ENCODE measurements around the gene EPN1. TPM values are rescaled to one million over a fixed set of nuclear protein-coding genes. Genes with fewer than 3 reads are reported as not detected.

The EPN1 gene
- total and polyA plus RNA-seq, 2 of the 8 experiments (the other 6 are each of a cell fraction or from before 2014, with no cell fraction given) = 49.6 to 200 TPM

DNA sequence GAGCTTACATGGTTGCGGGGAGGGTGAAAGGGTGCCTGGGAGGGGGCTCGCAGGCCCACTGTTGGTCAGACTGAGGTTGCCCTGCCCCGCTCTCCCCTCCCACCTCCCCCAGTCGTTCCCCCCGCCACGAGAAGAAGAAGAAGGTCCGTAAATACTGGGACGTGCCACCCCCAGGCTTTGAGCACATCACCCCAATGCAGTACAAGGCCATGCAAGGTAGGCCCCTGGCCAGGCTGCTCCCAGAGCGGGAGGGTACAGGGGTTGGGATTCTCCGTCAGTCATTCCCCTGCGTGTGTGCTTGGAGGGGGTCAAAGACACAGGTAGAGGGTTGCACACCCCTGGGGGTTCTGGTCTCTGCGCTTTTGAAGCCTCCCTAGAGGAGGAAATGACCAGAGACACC, 14.6 kb upstream of the EPN1 start:
- Histone ChIP-seq H2BK15ac (ENCODE audit: low read length) (no peak overlapping the region), H3K9me3 (ENCODE audit: insufficient read depth in 2 of 2, low read depth in 1 of 2, low read length in 1 of 2) (no peaks in the 10 kb centered on the region), H3K23me2 (ENCODE audit: low read depth, low read length) (peaks cover 11% of the 10 kb centered on the region), H3K4me3 (ENCODE audit: extremely low read depth in 1 of 4, insufficient read depth in 2 of 4, low read depth in 3 of 4, low read length in 4 of 4) (no peak overlapping the region), H2AK5ac (ENCODE audit: low read depth, low read length) (no peak overlapping the region), H3K56ac (replicated peaks; ENCODE audit: insufficient read length, low read depth, low read length) (no peak overlapping the region), H3K18ac (ENCODE audit: extremely low read depth, low read length) (no peak overlapping the region), H4K20me1 (replicated peaks in 1 of 2; ENCODE audit: control insufficient read depth in 1 of 2, insufficient read depth in 2 of 2, low read length in 2 of 2) (peaks cover 37 to 45% of the 10 kb centered on the region in 2 experiments), H2BK120ac (replicated peaks; ENCODE audit: low read depth, low read length) (no peak overlapping the region), H3K14ac (ENCODE audit: insufficient read length) (no peak overlapping the region), H3K9ac (replicated peaks in 1 of 4; ENCODE audit: extremely low read depth in 1 of 4, low read depth in 3 of 4, low read length in 3 of 4) (no peak overlapping the region), H4K8ac (ENCODE audit: extremely low read depth, insufficient read depth, low read length) (peak overlapping the region; percentile 20; the same call in 1 of the 2 replicates), H3K4me1 (replicated peaks in 1 of 4; ENCODE audit: control insufficient read depth in 3 of 4, insufficient read depth in 4 of 4, low read length in 3 of 4) (peaks cover 3 to 16% (median 10%) of the 10 kb centered on the region in 4 experiments; a peak in 6 of 7 replicates), H3K4ac (replicated peaks; ENCODE audit: insufficient read length, low read depth, low read length) (no peak overlapping the region), H2BK5ac (ENCODE audit: low read depth, low read length) (no peak overlapping the region), H2AFZ (ENCODE audit: low read length) (no peak overlapping the region), H3K4me2 (ENCODE audit: insufficient read depth in 1 of 2, low read depth in 2 of 2, low read length in 2 of 2) (no peak overlapping the region), H3K27me3 (replicated peaks in 1 of 4; ENCODE audit: control insufficient read depth in 3 of 4, extremely low read depth in 1 of 4, insufficient read depth in 3 of 4, low read length in 3 of 4) (no peaks in the 10 kb centered on the region), H4K91ac (replicated peaks; ENCODE audit: insufficient read length, low read length) (no peak overlapping the region), H3K23ac (ENCODE audit: insufficient read length) (no peak overlapping the region), H2BK20ac (ENCODE audit: low read length) (no peak overlapping the region), H4K5ac (ENCODE audit: insufficient read length, low read depth, low read length) (no peak overlapping the region), H3K79me2 (ENCODE audit: control insufficient read depth in 1 of 2, insufficient read depth in 2 of 2, low read length in 2 of 2) (peaks cover 48 to 88% of the 10 kb centered on the region in 2 experiments), H3K27ac (ENCODE audit: low read depth, low read length) (no peak overlapping the region), H3K79me1 (ENCODE audit: low read depth, low read length) (peaks cover 10% of the 10 kb centered on the region; the same call in 1 of the 2 replicates), H3K36me3 (ENCODE audit: control insufficient read depth in 2 of 4, insufficient read depth in 4 of 4, low read length in 3 of 4) (peaks cover 29 to 50% (median 41%) of the 10 kb centered on the region in 4 experiments), H2BK12ac (ENCODE audit: low read depth, low read length) (no peak overlapping the region)
- WGBS, 2 experiments (ENCODE audit: extremely low coverage in 1 of 2, insufficient coverage in 1 of 2, insufficient read length in 1 of 2, insufficient replicate concordance in 2 of 2, low coverage in 1 of 2, low lambda C conversion rate in 2 of 2, missing lambda C conversion rate in 1 of 2) = 86% methylated on average over 6 of the region's 12 CpGs; no CpG with 5 or more reads in 1 of the 2 experiments
- DNase-seq (ENCODE audit: low read depth in 1 of 2, low spot score in 2 of 2) (no peak), FAIRE-seq (no peak)
- ChIA-PET CTCF (ENCODE audit: partially characterized antibody) (interaction anchor here (1.9 kb wide), 1 partner anchor 11 kb away, joined by 9 read pairs; no protein-coding TSS in a partner anchor), POLR2A (ENCODE audit: partially characterized antibody) (interaction anchor here (0.8 to 5.8 kb wide), 2 partner anchors 9 to 13 kb away, joined by 4 to 75 read pairs; partner anchors contain the start of gene CCDC106)
- no peak for TF ChIP-seq JUND (IDR thresholded peaks at IDR 0.05; ENCODE audit: low read length)
- TF ChIP-seq POLR2A (IDR thresholded peaks at IDR 0.05; ENCODE audit: control extremely low read depth in 1 of 2, low read depth in 2 of 2, low read length in 2 of 2) = no peak
- TF ChIP-seq CEBPB (IDR thresholded peaks at IDR 0.05; ENCODE audit: low read depth, low read length) = no peak
- TF ChIP-seq SRF (IDR thresholded peaks at IDR 0.05; ENCODE audit: low read depth, low read length) = no peak
- no peak for TF ChIP-seq TCF12 (IDR thresholded peaks at IDR 0.05; ENCODE audit: low read depth, low read length)
- TF ChIP-seq SIN3A (conservative IDR thresholded peaks at IDR 0.05 in 1 of 2, IDR thresholded peaks at IDR 0.05 in 1 of 2; ENCODE audit: low read depth in 1 of 2, low read length in 2 of 2) = no peak
- TF ChIP-seq HDAC6 (IDR thresholded peaks at IDR 0.05; ENCODE audit: low read depth, low read length) = no peak
- TF ChIP-seq SAP30 (IDR thresholded peaks at IDR 0.05; ENCODE audit: insufficient read depth, insufficient replicate concordance, low read length) = no peak
- no peak for TF ChIP-seq CBX8 (IDR thresholded peaks at IDR 0.05; ENCODE audit: borderline replicate concordance, low read depth, low read length)
- TF ChIP-seq, protein P1, sequence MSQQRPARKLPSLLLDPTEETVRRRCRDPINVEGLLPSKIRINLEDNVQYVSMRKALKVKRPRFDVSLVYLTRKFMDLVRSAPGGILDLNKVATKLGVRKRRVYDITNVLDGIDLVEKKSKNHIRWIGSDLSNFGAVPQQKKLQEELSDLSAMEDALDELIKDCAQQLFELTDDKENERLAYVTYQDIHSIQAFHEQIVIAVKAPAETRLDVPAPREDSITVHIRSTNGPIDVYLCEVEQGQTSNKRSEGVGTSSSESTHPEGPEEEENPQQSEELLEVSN (IDR thresholded peaks at IDR 0.05) = no peak
- TF ChIP-seq, protein P2, sequence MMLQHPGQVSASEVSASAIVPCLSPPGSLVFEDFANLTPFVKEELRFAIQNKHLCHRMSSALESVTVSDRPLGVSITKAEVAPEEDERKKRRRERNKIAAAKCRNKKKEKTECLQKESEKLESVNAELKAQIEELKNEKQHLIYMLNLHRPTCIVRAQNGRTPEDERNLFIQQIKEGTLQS (IDR thresholded peaks at IDR 0.05; ENCODE audit: insufficient read depth, low read depth, low read length) = no peak
- no peak for TF ChIP-seq BACH1 (IDR thresholded peaks at IDR 0.05; ENCODE audit: low read length)
- no peak for TF ChIP-seq SUZ12 (IDR thresholded peaks at IDR 0.05; ENCODE audit: low read length)

All from H1 (cell line).